GF-D8 (cell line): Measurements from ENCODE around the gene RALGAPA2.

ENCODE experiments used
- DNase-seq: peaks from one replicate; lab custom pipeline; 2025; lab: John Stamatoyannopoulos, UW

Gene RALGAPA2

GRCh38 chr20:20712474-20713243 lies at the start of gene RALGAPA2:
Gene RALGAPA2 (minus strand): TSS chr20:20712644. CDS start chr20:20712480, 164 bp downstream.
- DNase-seq = peak; percentile 94

DNA sequence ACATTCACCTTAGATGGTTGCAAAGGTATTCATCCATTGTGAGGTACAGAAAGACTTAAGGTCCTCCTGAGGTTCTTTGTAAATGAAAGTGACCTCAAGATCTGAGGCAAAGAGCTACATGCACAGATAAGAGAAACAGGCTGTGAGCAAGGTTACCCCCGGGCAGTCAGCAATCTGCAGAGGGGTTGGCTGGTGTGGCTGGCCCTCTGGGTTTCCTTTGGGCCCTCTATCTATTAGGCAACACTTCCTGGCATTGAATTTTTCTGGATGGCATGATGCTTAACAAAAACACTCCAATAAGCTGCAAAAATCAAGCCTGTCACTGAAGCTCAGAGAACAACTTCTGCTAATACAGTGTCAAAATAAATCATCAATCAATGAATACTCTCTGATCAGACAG lies 48.9 kb upstream of the RALGAPA2 start:
- DNase-seq = peak; percentile 45

- DNase-seq = no peak
Observed at GRCh38 chr20:20759132-20759531, 46.7 kb upstream of the RALGAPA2 start.

DNA sequence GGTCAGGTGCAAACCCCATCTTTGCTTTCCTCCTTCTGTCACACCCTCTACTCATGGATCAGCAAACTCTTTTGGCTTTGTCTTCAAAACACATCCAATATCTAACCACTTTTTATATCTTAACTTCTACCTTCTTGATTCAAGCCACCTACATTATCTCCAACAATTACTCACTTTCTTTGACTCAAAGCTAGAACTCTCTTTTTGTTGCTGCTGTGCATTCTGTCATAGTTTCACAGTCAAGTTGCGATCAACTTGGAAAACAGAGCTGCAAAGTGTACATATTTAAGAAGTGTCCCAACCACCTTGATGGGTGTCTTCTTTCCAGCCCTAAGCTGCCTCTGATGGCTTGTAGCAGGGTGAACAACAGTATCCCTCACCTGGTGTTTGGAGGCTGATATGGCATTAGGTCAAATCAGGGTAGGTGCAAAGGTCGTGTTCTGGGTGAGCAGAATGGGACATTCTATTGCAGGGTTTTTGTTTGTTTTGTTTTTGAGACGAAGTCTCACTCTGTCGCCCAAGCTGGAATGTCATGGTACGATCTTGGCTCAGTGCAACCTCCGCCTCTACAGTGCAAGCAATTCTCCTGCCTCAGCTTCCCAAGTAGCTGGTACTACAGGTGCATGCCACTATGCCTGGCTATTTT lies 43.4 kb upstream of the RALGAPA2 start:
- DNase-seq = no peak

DNA sequence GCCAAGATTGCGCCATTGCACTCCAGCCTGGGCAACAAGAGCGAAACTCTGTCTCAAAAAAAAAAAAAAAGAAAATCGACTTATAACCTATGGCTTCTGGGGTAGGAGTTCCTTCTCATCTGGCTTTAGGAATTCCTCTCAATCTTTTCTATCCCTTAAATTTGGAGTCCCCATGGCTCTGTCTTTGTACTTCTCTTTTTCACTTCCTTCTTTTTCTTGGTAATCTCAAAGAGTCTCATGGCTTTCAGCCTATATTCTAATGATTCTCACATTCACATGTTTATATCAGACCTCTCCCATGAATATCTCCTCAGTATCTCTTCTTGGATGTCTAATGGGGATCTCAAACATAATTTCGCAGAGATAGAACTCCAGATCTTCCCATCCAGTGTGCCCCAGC lies 42.8 kb upstream of the RALGAPA2 start:
- DNase-seq = peak; percentile 27

DNA sequence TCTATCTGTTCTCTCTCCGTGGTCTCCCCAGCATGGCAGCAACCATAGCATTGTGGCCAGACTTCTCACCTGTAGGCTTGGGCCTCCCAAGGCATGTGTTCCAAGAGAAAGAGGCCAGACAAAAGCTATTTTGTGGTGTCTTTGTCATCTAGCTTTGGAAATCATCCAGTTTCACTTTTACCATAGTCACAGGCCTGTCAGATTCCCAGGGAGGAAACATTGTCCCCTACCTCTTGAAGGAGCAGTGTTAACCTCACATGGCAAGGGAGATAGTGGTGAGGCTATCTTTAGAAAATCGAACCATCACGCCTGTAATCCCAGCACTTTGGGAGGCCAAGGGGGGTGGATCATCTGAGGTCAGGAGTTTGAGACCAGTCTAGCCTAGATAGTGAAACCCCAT lies 42.3 kb upstream of the RALGAPA2 start:
- DNase-seq = no peak

DNA sequence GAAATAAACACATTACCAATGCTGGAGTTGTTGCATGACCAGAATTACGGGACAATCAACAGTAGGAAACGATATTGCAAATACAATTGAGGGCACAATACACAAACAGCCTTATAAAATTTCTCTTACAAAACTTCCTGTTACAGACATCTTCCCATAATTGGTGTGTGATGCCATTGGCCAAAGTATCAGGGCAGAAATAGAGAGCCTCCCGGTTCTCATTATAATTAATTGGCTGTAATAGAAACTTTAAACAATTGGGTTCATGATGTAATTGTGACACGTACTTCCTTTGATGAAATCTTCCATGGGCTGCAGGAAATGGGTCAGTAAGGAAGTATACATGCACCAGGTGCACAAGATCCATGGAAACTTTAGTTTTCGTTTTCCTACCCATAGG lies 40.3 kb upstream of the RALGAPA2 start:
- peak; percentile 69 for DNase-seq

GRCh38 chr20:20747298-20747697 lies 34.9 kb upstream of the RALGAPA2 start:
- no peak for DNase-seq

- DNase-seq = no peak
Observed at GRCh38 chr20:20744170-20744725, 31.8 kb upstream of the RALGAPA2 start.

DNA sequence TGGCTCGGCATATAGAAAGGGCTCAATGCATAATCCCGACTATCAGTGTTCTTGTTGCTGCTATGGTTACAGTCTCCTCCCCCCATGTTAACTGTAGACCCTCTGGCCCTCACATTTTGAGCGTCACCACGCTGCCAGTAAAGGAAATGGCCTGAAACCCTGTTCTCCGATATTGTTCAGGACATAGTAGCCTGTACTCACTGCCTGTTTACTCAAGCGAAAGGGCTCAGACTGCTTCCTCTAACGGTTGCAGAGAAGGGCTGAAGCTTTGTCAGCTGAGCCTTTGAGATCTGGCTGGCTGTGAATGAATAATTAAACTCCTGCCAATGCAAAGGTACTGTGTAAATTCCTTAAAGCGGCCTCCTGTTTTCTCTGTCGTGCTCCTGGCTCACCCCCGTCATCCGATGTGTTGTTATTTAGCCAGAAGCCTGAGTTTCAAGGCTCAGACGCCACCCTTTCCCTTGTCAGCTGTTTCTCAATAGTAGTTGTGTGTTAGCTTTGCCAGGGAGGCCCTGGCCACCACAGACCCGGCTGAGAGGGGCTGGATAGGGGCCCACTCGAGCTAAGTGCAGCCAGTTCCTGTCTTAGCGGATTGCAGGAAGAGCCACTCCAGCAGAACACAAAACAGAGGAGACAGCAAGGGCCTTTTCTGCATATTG lies 31.2 kb upstream of the RALGAPA2 start:
- DNase-seq = peak; percentile 79

GRCh38 chr20:20741087-20742045 lies 28.9 kb upstream of the RALGAPA2 start:
- no peak for DNase-seq

DNA sequence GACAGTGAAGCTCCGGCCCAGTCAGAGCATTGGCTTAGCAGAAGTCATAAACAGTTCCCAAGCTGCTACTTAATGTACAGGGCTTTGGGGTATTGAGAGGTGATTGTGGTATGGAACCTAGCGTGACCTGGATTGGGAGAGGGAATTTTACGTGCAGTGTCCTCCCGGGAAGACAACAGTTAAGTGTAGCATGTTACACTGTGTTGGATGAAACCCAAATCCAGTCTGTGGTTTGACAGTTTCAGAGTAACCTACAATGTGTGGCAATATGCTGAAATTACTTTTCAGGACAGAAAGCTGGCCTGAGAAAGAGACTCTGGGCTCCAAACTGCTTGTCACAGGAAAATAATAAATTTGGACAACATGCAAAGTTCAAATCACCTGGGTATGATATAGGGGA lies 28.1 kb upstream of the RALGAPA2 start:
- peak; percentile 58 for DNase-seq

DNA sequence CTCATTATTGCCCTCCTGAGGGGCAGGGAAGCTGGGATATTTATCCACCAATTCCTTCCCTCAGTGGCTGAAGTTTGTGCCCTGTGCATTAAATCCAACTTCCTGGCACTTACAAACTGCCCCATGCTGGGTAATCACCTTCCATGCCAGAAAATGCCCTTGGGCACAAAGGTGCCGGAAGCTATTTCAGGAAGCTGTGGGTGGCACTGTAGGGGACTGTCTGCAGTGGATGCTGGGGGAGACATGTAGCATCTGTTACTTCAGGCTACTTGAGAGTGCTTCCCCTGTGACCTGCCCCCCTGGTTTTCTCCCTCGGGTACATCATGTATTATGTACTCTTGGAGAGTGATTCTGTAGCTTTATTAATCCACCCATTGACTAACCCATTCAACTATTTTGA lies 24.7 kb upstream of the RALGAPA2 start:
- no peak for DNase-seq

- no peak for DNase-seq
Observed at GRCh38 chr20:20736303-20736702, 23.9 kb upstream of the RALGAPA2 start.

GRCh38 chr20:20734475-20734948 lies 22.1 kb upstream of the RALGAPA2 start:
- peak; percentile 98 for DNase-seq

DNA sequence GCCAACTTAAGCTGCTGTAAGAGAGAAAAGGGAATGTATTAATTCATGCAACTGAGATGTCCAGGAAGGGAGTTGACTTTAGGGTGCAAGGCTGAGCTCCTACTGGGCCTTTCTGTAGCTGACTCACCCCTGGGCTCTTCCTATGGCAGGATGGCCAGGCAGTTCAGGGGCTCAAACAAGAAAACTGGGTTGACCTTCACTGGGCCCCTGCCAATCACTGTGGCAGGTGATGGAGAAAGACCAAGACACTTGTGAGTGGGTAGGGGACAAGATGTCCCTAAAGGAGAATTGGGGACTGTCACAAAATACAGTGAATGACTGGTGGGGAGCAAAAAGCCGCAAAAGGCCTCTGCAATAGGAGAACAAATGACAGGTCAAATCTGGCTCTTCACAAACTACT lies 21.5 kb upstream of the RALGAPA2 start:
- peak; percentile 26 for DNase-seq

DNA sequence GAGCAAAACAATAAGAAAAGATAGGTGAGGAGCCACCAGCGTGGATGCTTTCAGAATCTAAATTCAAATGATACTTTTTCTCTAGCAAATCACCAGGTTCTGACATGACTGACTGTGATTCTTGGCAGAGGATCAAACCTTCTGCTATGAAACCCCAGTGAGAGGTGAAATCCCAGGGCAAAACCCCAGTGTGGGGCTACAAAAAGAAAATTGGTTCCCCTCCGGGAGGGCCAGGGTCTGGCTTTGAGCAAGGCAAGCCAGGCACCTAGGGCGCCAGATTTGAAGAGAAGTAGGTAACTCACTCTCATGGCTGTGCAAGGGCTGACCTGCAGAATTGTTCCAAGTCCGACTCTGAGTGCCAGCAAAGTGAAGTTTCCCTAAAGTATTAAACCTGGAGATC lies 20.2 kb upstream of the RALGAPA2 start:
- no peak for DNase-seq

DNA sequence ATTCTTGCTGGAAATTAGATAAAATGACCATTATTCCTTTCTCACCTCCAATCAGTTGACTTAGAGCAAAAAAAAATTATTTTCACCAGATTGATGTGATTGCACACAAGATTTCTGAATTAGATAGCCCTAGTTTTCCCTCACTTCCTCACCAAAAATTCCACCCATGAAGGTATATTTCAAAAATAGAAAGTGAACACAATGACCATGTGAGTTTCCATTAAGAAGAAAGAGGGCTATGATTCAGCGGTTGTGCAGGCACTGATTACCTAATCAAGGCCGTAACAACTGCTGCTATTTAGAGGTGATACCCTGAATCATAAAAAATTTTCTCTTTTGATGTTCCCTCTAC lies 19.5 kb upstream of the RALGAPA2 start:
- no peak for DNase-seq

DNA sequence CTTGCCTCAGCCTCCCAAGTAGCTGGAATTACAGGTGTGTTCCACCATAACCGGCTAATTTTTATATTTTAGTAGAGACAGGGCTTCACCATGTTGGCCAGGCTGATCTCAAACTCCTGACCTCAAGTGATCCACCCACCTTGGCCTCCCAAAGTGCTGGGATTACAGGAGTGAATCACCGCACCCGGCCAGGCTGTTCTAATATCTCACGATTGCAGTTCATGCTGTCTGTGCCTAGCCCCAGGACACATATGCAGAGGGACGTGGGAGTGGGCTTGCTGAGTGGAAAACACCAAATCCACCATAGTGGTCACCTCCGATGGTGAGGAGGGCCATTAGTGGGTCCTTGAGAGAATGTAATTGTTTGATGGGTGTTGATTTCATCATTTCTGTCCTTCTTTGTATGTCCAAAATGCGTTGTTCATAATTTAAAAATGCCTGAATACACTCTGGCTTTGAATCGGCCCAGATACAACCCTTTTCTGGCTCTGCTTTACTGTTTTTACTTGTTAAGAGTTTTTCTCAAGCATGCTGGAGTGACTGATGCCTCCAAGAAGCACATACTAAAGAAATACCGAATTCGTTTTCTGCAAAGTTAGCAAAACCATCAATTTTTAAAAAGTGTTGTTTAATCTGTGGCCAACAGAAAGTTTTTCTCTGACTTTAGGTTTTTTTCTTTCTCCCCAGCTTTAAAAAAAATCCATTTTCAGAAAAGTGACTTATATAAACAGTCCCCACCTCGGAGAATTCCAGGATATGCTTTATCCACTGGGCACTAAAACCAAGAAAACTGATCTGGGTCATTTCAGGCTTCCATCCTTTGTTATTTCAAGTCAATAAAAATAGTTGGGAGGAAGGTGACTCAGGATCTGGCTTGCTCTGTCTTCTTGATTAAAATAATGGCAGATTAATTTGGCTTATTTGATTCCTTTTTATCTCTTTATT lies 18.8 kb upstream of the RALGAPA2 start:
- no peak for DNase-seq

DNA sequence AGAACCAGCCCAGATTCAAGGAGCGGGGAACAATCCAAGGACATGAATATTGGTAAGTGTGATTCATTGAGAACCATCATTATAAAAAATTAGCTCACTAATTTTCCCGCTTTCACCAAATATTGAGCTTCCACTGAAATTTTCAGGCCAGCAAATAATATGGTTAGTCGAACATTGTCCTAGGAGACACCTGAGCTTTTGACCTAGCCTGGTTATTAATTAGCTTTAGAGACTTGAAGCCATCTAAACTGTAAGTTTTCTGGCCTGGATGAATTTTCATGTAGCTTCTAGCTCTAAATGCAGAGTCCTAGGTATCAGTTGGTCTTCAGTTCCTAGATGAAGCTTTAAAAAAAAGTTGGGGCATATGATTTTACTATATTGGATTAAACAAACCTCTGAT lies 17.1 kb upstream of the RALGAPA2 start:
- no peak for DNase-seq
